Endothelial cell of umbilical vein (primary cell): ENCODE results near the gene DIMT1. TPM values are rescaled to one million over a fixed set of nuclear protein-coding genes. Genes with fewer than 3 reads are reported as not detected.

ENCODE experiments used
- BruUV-seq: library from RNA; stranded (reverse); fragments of 400-500 nt; replicated peaks from 2 replicates; lab custom pipeline; 2021; lab: Mats Ljungman, UMichigan
- CTCF ChIA-PET: fragments of 300-600, 350-600 bp; sonication (Branson Sonifier 250); formaldehyde crosslinking; loops from one replicate; lab custom pipeline; 2021; ENCODE audit warnings: antibody characterized with exemption, inconsistent platforms; lab: Charles Lee
- POLR2A ChIA-PET: fragments of 300-600, 350-600 bp; sonication (Branson Sonifier 250); formaldehyde crosslinking; loops from one replicate; lab custom pipeline; 2021; ENCODE audit warnings: antibody characterized with exemption, inconsistent platforms; lab: Charles Lee
- DNase-seq: peaks from one replicate; pipeline ENCODE4 v3.0.0-alpha.2; 2011; ENCODE audit warnings: low read depth, low spot score
- FAIRE-seq: peaks from 2 replicates; lab custom pipeline; 2011; peaks lifted over from hg19 to GRCh38; lab: Jason Lieb, UNC
- H2AFZ ChIP-seq: 2 replicates; pipeline ENCODE4 v1.6.0; 2012; ENCODE audit warnings: low read depth, low read length, control low read depth, inconsistent platforms
- H3K27ac ChIP-seq: 2 replicates; pipeline ENCODE4 v1.5.1; 2011; ENCODE audit warnings: low read depth, mild to moderate bottlenecking, control low read depth, low read length, moderate library complexity; ENCODE audit not compliant: insufficient read depth
- H3K27me3 ChIP-seq, 2 experiments: 2 replicates each; pipeline versions ENCODE4 v1.6.0 to v1.6.1; 2011; ENCODE audit warnings: low read length in 2 of 2, mixed read lengths in 1 of 2; ENCODE audit not compliant: control insufficient read depth in 2 of 2, insufficient read depth in 2 of 2
- H3K36me3 ChIP-seq, 2 experiments: 2 replicates in 1 of 2; 3 replicates in 1 of 2; pipeline ENCODE4 v1.5.1; 2011; ENCODE audit warnings: low read length in 2 of 2, mild to moderate bottlenecking in 1 of 2, moderate library complexity in 1 of 2; ENCODE audit not compliant: control insufficient read depth in 2 of 2, insufficient read depth in 2 of 2; ENCODE audit errors: extremely low read depth in 1 of 2
- H3K4me1 ChIP-seq: 3 replicates; pipeline ENCODE4 v1.5.1; 2011; ENCODE audit warnings: mild to moderate bottlenecking, low read length; ENCODE audit not compliant: control insufficient read depth, insufficient read depth; ENCODE audit errors: extremely low read depth
- H3K4me2 ChIP-seq: 2 replicates; pipeline ENCODE4 v1.6.1; 2011; ENCODE audit warnings: low read length, control low read depth, mixed read lengths; ENCODE audit not compliant: insufficient read depth
- H3K4me3 ChIP-seq, 3 experiments: fragments of 200-600 bp in 1 of 3; sonication (generic), shearing (Covaris generic) in 1 of 3; replicated peaks in 1 of 3; 2 replicates each; pipeline ENCODE4 v1.5.1; 2011 to 2016; ENCODE audit warnings: control low read depth in 3 of 3, low read length in 3 of 3, mild to moderate bottlenecking in 2 of 3, inconsistent platforms in 1 of 3, low read depth in 1 of 3, moderate library complexity in 1 of 3; ENCODE audit not compliant: insufficient read depth in 1 of 3
- H3K79me2 ChIP-seq: 2 replicates; pipeline ENCODE4 v1.6.0; 2012; ENCODE audit warnings: low read length, inconsistent platforms; ENCODE audit not compliant: control insufficient read depth, insufficient read depth
- H3K9ac ChIP-seq: replicated peaks from 2 replicates; pipeline ENCODE3; 2011; ENCODE audit warnings: low read length, control low read depth; ENCODE audit not compliant: insufficient read depth; ENCODE audit errors: extremely low read depth
- H3K9me1 ChIP-seq: replicated peaks from 3 replicates; pipeline ENCODE4 v1.6.0; 2011; ENCODE audit warnings: mild to moderate bottlenecking, low read length; ENCODE audit not compliant: control insufficient read depth, insufficient read depth; ENCODE audit errors: extremely low read depth
- H3K9me3 ChIP-seq: replicated peaks from 2 replicates; pipeline ENCODE4 v1.5.1; 2012; ENCODE audit warnings: low read length, inconsistent platforms; ENCODE audit not compliant: control insufficient read depth, insufficient read depth
- H4K20me1 ChIP-seq: replicated peaks from 2 replicates; pipeline ENCODE3; 2011; ENCODE audit warnings: mild to moderate bottlenecking, low read length; ENCODE audit not compliant: control insufficient read depth, insufficient read depth; ENCODE audit errors: extremely low read depth
- EZH2 ChIP-seq: IDR thresholded peaks from 2 replicates; pipeline ENCODE4 v1.6.1; 2012; ENCODE audit warnings: borderline replicate concordance, low read depth, mild to moderate bottlenecking, moderate library complexity, low read length, inconsistent platforms; ENCODE audit not compliant: severe bottlenecking
- FOS ChIP-seq: IDR thresholded peaks from 2 replicates; pipeline ENCODE4 v1.6.1; 2011; ENCODE audit warnings: mild to moderate bottlenecking, low read length, moderate library complexity, borderline replicate concordance; ENCODE audit not compliant: insufficient read depth
- GATA2 ChIP-seq: IDR thresholded peaks from 2 replicates; pipeline ENCODE4 v1.7.0; 2011; ENCODE audit warnings: low read depth, mild to moderate bottlenecking, moderate library complexity, mixed read lengths, low read length; ENCODE audit not compliant: insufficient read length, insufficient read depth
- JUN ChIP-seq: IDR thresholded peaks from 2 replicates; pipeline ENCODE4 v1.6.1; 2011; ENCODE audit warnings: borderline replicate concordance, low read depth; ENCODE audit not compliant: insufficient read length, insufficient read depth
- MYC ChIP-seq: IDR thresholded peaks from one replicate; pipeline ENCODE4 v1.6.1; 2011; ENCODE audit warnings: mild to moderate bottlenecking, low read depth, low read length
- POLR2A ChIP-seq: IDR thresholded peaks from 2 replicates; pipeline ENCODE4 v1.6.1; 2012; ENCODE audit warnings: low read depth, mild to moderate bottlenecking, control low read depth, low read length
- POLR2AphosphoS5 ChIP-seq: IDR thresholded peaks from 2 replicates; pipeline ENCODE4 v1.6.1; 2012; ENCODE audit warnings: low read depth, mild to moderate bottlenecking, control low read depth, low read length, moderate library complexity; ENCODE audit not compliant: insufficient read depth
- dilution Hi-C: fragments of 300-500 bp; cut with MboI; formaldehyde crosslinking; loops from one replicate; pipeline ENCODE4 v1.15.0; 2019; ENCODE audit warnings: low sequenced_read_pairs; ENCODE audit not compliant: extremely low pct_ligation_motif_present
- intact Hi-C: fragments of 100-400 bp; cut with micrococcal nuclease; formaldehyde crosslinking; loops from one replicate; pipeline ENCODE4 v1.10.0; 2022
- polyA plus RNA-seq, 4 experiments: library from polyadenylated mRNA; depleted of rRNA in 3 of 4; stranded (reverse) in 3 of 4; unstranded in 1 of 4; fragments of >200 nt; gene quantifications; 2 replicates each; pipeline versions ENCODE4 v1.2.1 to v1.2.3, GENCODE V29; 2011 to 2012; ENCODE audit warnings: missing spikeins in 1 of 4
- total RNA-seq: library from RNA; stranded (reverse); gene quantifications from 2 replicates; pipeline ENCODE4 v1.2.3, GENCODE V29; 2021
- TF ChIP-seq, protein P1 (sequence below): IDR thresholded peaks from 2 replicates; pipeline ENCODE4 v1.6.1; 2011; ENCODE audit not compliant: insufficient read depth, insufficient read length
- TF ChIP-seq, protein P2 (sequence below), 2 donors: IDR thresholded peaks; 1 replicate in 1 of 2; 2 replicates in 1 of 2; pipeline ENCODE4 v1.5.1; 2011; ENCODE audit warnings: low read length in 2 of 2, mild to moderate bottlenecking in 2 of 2, moderate library complexity in 2 of 2, control low read depth in 1 of 2, inconsistent platforms in 1 of 2, low read depth in 1 of 2; ENCODE audit not compliant: insufficient read depth in 1 of 2; ENCODE audit errors: extremely low read depth in 1 of 2

Gene DIMT1
- total and polyA plus RNA-seq, 2 donors (not counting 3 experiments of a cell fraction or from before 2014, with no cell fraction given): 21.9 to 34.4 TPM

DNA sequence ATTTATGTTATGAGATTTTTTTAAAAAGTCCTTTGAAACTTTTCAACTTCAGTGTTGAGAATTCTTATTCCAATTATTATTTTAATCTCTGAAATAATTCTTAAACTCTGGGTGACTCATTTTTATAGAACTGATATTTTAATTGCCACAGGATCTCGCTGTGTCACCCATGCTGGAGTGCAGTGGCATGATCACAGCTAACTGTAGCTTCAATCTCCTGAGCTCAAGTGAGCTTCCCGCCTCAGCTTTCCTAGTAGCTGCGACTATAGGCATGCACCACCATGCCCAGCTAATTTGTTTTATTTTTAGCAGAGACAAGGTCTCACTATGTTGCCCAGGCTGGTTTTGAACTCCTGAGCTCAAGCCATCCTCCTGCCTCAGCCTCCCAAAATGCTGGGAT, 41.0 kb downstream of the DIMT1 start:
- H3K36me3 ChIP-seq: peaks cover 4 to 5% of the 10 kb centered on the region in 2 experiments
- CTCF ChIA-PET: interaction anchor here (1.1 to 1.3 kb wide), 2 partner anchors 9 to 34 kb away, joined by 3 to 4 read pairs; no protein-coding TSS in a partner anchor
- dilution Hi-C loops: no loop called here
- no peaks in the 10 kb centered on the region for H3K4me1 ChIP-seq
- no peak overlapping the region for H2AFZ ChIP-seq
- no TSS peak for BruUV-seq
- POLR2A ChIA-PET: no interaction called here
- FAIRE-seq (no peak), DNase-seq (no peak)
- no peak overlapping the region for H3K4me2 ChIP-seq
- H3K27ac ChIP-seq: no peak overlapping the region
- no peaks in the 10 kb centered on the region for H3K27me3 ChIP-seq
- H3K9me3 ChIP-seq: no peaks in the 10 kb centered on the region
- no peaks in the 10 kb centered on the region for H3K79me2 ChIP-seq
- no peaks in the 10 kb centered on the region for H4K20me1 ChIP-seq
- no peak overlapping the region for H3K4me3 ChIP-seq
- TF ChIP-seq GATA2: no peak
- TF ChIP-seq MYC: no peak
- no peak for TF ChIP-seq POLR2A
- TF ChIP-seq POLR2AphosphoS5: no peak
- TF ChIP-seq, protein P1, sequence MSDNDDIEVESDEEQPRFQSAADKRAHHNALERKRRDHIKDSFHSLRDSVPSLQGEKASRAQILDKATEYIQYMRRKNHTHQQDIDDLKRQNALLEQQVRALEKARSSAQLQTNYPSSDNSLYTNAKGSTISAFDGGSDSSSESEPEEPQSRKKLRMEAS: no peak
- no peak for TF ChIP-seq FOS
- no peak for TF ChIP-seq EZH2
- TF ChIP-seq, protein P2, sequence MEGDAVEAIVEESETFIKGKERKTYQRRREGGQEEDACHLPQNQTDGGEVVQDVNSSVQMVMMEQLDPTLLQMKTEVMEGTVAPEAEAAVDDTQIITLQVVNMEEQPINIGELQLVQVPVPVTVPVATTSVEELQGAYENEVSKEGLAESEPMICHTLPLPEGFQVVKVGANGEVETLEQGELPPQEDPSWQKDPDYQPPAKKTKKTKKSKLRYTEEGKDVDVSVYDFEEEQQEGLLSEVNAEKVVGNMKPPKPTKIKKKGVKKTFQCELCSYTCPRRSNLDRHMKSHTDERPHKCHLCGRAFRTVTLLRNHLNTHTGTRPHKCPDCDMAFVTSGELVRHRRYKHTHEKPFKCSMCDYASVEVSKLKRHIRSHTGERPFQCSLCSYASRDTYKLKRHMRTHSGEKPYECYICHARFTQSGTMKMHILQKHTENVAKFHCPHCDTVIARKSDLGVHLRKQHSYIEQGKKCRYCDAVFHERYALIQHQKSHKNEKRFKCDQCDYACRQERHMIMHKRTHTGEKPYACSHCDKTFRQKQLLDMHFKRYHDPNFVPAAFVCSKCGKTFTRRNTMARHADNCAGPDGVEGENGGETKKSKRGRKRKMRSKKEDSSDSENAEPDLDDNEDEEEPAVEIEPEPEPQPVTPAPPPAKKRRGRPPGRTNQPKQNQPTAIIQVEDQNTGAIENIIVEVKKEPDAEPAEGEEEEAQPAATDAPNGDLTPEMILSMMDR (IDR thresholded peaks at IDR 0.05; ENCODE audit: extremely low read depth in 1 of 2, insufficient read depth in 1 of 2, low read depth in 1 of 2, low read length in 2 of 2): no peak
- no peak for TF ChIP-seq JUN
- intact Hi-C loops: no loop called here
- H3K9ac ChIP-seq: no peak overlapping the region
- no peaks in the 10 kb centered on the region for H3K9me1 ChIP-seq
